ENCODE measurements around the gene IRF8.
"Not testable (repeated sequence)": the region's sequence is repeated elsewhere in the genome, so short reads cannot be mapped to it uniquely, and the experiment has no call there.

The IRF8 gene

DNA sequence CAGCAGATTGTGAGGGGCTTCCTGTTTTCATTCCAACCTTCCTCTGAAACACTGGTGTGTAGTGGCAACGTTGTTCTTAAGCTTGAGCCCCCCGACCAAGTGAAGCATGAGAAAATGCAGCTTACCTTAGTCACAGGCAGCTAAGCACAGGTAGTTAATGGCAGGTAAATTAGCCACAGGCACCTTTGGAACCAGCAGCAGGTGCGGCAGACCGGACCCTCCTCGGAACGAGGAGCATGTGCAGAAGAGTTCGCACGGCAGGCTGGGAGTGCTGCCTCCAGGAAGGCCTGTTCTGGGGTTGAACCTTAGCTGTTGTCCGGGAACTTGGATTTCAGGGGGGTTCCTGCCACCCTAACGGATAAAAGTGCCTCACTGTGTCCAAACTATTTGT is 7.2 kb upstream of the IRF8 start:
- no peak for DNase-seq (ENCODE audit: low read depth, low spot score)

DNA sequence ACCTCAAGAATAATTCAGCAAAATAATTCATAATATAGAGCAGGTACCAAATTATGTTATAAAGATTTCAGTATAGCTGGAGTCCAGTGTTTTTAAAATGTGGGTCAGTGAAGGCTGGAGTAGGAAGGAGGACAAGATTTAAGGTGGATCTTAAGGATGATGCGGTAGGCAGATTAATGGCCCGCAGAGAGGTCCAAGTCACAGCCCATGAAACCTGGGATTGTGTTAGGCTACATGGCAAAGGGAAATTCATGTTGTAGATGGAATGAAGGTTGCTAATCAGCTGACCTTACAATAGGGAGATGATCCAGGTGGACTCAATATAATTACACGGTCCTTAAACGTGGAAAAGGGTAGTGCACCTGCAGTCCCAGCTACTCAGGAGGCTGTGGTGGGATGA is 6.2 kb upstream of the IRF8 start:
- DNase-seq (ENCODE audit: low read depth, low spot score), result no peak

DNA sequence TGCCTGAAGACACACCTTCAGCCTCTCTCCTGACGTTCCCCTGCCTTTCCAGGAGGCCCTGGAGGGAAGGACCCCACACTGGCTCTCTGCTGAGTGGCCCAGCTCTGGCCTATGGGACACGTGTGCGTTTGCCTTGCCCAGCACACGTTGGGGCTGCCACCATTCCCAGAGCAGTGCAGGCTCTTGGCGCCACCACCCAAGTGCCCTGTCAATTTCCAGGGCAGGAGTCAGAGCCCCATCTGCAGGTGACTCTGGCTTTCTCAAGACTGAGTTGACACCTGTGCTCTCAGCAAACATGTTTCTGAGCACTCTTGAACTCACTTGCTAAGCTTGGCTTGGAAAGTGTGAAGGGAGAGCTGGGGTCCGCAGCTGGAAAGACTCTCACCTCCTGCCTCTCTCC is 4.7 kb upstream of the IRF8 start:
- no peak for DNase-seq (ENCODE audit: low read depth, low spot score)

DNA sequence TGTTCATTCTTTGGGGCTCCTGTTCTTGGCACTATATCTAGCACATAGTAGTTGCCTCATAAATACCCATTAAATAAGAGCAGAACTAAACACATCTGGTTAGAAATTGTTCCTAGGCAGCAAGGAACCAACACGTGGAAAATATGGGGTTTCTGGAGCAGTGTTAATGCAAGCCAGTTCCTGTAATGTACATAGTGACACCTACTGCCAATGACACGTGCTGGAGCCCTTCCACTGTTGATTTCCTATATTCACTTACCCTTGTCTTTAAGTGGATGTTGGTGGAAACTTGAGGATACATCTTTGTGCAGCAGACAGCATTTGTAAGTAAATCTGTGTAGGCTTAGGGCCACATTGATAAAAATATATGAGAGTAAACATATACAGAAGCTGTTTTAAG is 1.6 kb upstream of the IRF8 start:
- DNase-seq (ENCODE audit: low read depth, low spot score), result no peak

DNA sequence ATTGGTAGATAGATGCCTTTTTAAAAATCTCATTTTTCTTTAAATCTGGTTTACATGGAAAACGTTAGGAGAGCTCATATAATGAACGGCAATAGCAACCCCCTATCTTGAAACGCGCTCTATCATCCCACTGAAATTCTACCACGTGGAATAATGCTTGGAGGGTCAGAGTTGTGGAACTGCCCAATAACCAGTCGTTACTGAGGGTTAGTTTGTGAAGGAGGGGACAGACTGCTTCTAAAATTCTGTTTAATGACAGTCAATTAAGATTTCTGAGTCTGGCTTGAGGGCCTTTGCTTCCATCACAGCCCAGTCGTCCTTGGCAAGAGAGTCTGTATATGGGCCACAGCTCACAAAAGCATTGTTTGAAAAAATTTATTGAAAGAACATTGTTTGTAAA is 482 bp downstream of the IRF8 start:
- no peak for DNase-seq (ENCODE audit: low read depth, low spot score)

DNA sequence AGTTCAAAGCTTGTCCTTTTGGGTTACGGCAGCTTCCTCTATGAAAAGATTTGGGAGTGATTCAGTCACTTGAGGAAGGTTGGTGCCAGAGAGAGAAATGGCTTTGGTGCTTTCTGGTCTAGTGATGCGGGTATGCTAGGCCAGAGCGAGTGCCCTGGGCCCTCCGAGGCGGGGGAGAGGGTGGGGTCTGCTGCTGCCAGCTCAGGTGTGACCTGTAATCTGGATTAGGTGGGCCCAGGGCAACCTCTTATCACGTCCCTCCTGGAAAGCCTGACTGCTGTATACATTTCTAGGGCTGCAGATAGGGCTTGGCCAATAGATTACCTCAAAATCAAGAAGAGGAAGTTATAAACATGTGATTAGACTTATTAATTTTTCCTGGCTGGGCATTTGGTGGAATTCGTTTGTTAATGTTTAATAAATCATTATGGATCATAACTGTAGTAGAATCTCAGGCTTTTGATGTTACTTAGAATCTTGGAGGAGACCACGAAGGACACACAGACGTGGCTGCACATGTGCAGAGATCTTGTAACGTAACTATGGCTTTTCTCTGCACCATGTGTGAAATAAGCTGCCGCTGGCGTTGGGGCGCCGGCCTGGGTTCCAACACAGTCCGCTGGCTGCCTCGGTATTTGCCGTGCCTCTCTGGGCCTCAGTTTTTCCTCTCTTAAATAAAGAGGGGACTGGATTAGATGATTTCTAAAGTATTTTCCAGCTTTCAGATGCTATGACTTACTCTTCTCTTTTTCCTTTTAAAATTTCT is 1.2 kb downstream of the IRF8 start:
- no peak for DNase-seq (ENCODE audit: low read depth, low spot score)

DNA sequence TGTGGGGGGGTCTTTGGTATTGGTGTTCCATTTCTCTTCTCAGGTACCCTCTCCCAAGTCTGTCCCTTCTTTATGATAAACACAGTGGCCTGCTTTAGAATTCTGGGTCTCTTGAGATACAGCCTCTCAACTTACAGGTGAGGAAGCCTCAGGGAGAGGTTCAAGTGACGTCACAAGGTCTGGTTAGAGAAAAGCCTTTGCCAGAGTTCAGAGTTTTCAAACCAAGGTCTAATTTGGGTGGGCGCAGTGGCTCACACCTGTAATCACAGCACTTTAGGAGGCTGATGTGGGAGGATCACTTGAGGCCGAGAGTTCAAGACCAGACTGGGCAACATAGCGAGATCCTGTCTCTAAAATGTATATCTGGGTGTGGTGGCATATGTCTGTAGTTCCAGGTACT is 2.1 kb downstream of the IRF8 start:
- no peak for DNase-seq (ENCODE audit: low read depth, low spot score)

DNA sequence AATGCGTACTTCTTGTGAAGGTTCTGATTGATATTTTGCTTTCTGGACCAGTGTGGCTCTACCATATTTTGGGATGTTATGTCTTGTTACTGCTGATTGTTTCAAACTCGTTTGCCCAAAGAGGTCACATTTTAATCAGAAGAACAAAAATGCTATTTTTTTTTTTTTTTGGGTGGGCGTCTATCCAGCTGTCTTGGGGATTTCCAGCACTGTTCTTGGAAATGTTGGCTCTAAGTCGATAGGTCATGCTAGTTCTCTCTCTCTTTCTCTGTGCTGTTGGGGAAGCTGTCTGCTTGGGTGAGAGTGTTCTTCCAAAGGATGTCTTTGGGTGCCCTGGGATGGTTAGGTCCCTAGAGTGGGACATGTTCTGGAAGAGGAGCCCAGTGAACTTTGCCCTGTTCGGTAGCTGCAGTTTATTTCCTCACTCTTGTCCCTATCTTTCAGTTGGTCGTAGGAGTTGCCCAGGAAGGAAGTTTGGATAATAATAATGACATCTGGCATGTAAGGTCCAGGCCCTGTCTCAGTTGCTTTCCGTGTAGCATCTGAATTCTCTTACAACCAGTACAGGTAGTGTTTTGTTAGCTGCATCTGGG is 2.9 kb downstream of the IRF8 start:
- DNase-seq (ENCODE audit: low read depth, low spot score), result no peak

DNA sequence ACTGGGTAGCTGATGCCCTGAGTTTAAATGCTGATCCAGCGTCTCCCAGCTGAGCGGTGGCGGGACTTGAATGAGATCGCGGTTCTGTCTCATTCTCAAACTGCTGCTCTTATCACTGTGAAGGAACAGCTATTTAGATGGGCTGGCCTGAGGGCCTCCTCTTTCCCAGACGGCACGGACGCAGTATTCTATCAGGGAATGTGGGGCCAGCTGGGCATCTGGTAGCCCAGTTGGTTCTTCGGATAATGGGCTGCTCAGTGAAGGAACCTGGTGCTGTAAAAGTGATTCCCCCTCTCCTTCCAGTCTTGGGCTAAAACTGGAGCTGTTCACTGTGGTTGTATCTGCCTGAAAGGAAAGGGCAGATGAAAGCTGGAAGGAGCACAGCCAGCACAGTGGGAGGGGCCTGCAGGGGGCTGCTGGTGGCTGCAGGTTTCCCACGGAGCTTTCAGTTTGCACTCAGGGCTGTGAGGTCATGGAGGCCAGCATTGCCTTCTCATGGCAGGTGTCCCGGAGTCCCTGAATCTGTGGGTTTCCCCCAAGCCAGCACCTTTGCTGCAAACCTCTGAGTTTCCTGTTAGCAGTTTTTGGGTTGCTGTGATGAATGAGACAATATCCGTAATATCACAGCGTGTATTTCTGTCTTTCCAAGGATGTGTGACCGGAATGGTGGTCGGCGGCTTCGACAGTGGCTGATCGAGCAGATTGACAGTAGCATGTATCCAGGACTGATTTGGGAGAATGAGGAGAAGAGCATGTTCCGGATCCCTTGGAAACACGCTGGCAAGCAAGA is 3.6 kb downstream of the IRF8 start:
- peak; percentile 41 for DNase-seq (ENCODE audit: low read depth, low spot score)

DNA sequence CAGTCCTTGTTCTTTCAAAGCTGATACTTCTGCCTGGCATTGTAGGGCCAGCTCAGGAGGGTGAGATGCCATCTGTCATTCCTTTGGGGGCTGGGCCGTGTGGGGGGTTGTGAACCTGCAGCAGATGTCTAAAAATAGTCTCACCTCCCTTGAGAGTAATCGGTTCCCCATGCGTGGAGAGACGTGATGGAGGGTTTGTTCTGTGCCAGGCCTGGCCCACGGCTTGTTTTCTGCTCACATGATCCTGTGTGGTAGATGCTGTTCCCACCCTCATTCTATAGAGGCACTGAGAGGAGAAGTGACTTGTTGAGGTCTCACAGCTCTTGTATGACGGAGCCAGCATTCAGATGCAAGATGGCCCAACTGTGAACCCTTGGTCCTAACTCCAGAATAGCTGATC is 4.6 kb downstream of the IRF8 start:
- DNase-seq (ENCODE audit: low read depth, low spot score), result no peak

DNA sequence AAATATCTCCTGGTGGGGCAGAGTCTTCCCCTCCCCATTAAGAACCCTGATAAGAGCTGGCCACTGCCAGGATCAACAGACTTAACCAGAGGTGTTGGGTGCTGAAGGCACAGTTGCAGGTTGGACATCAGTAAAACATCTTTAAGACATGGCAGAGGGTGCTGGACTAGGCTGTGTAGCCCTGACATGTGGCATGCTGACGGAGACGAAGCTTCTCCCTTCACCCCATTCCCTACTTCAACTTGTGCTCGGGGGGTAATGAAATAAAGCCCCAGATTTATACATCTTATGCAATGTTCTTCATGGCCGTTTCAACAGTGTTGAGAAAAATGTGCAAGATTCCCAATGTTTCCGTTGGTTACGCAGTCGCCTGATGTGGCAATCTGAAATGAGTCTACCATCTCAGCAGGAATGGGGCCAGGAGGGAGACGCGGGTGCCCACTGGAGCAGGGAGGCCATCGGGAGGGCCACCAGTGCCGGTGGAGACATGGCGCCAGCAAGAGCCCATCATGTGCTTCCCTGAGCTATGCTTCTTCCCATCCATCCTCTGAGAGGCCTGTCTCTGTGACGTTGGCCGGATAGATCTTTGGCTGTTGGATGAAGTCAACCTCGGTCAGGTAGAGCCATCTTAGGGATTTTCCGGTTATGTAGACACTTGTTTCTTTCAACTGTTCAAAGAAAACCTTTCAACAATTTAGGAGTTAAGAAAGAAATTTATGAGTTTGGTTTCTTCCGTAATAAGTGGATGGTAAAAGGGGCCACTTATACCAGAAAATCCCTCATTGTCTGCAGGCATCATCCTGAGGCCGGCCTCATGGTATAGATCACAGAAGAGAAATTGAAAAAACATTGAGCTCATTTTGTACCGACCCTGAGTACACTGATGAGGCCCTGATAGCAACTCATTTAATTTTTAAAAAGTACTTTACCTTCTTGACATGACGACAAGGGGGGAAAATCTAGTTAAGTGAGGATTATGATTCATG is 6.4 kb downstream of the IRF8 start:
- DNase-seq (ENCODE audit: low read depth, low spot score), result no peak

DNA sequence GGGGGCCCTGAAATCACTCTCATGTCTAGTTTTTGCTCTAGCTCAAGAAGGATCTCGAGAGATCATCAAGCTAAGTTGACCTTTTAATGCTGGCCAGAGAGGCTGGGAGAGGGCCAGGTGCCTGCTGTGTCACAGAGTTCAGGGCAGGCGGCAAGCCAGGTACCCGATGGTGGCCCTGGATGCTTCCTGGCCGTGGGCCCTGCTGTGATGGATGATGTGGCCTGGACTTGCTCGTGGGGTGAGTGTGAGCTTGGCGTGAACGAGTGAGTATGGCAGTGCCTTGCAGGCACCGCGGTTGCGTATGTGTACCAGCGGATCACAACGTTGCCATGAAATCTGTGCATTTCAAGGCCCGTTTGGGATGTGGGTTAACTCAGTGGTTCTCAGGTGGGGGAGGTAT is 7.4 kb downstream of the IRF8 start:
- DNase-seq (ENCODE audit: low read depth, low spot score), result no peak

DNA sequence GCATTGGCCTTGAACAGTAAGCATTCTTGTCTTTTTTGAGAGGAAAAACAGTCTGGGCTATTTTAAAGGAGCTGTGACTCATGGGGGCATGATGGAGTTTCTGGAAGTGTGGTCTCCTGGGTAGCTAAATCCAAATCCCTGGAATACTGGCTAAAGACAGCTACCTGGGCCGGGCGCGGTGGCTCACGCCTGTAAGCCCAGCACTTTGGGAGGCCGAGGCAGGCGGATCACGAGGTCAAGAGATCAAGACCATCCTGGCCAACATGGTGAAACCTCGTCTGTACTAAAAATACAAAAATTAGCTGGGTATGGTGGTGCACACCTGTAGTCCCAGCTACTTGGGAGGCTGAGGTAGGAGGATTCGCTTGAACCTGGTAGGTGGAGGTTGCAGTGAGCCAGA is 8.3 kb downstream of the IRF8 start:
- DNase-seq (ENCODE audit: low read depth, low spot score), result not testable (repeated sequence)

DNA sequence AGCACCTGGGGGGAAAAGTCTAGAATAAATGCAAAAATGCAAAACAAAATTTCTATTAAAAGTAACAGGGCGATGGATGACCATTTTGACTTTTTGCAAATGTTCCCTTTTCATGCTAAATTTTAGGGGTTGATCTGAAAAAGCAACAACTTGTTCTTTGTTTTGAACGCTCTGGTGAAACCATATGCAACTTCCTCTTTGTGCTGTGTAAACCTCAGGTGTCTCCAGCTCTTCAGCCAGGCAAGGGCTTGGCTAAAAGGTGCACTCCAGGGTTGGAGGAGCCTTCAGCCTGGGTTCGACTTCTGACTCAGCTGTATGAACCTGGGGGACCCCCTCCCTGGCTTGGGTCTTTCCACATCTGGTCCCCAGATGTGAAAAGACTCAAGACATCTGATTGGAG is 9.5 kb downstream of the IRF8 start:
- DNase-seq (ENCODE audit: low read depth, low spot score), result no peak

DNA sequence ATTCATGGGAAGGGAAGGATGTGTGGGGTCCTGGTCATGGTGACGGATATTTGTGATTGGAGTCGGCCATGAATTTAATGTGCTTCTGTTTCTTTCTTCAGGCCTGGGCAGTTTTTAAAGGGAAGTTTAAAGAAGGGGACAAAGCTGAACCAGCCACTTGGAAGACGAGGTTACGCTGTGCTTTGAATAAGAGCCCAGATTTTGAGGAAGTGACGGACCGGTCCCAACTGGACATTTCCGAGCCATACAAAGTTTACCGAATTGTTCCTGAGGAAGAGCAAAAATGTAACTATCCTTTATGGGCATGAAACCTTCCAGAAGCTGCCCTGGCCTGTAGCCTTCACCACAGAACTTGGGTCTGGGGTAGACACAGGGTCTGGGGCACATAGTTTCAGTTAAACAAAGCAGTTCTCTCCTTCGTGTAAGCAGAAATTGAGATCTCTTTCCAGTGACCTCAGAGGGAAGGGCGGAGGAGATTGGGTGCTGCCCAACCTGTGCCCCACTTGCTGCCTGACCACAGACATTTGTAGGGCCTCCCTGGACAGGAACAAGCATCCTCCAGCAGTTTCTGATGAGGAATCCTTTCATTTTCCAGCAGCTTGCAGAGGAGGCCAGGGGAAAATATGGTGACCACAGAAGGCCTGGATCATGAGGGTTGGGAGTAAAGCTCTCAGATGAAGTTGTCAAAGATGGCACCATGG is 10.1 kb downstream of the IRF8 start:
- no peak for DNase-seq (ENCODE audit: low read depth, low spot score)

DNA sequence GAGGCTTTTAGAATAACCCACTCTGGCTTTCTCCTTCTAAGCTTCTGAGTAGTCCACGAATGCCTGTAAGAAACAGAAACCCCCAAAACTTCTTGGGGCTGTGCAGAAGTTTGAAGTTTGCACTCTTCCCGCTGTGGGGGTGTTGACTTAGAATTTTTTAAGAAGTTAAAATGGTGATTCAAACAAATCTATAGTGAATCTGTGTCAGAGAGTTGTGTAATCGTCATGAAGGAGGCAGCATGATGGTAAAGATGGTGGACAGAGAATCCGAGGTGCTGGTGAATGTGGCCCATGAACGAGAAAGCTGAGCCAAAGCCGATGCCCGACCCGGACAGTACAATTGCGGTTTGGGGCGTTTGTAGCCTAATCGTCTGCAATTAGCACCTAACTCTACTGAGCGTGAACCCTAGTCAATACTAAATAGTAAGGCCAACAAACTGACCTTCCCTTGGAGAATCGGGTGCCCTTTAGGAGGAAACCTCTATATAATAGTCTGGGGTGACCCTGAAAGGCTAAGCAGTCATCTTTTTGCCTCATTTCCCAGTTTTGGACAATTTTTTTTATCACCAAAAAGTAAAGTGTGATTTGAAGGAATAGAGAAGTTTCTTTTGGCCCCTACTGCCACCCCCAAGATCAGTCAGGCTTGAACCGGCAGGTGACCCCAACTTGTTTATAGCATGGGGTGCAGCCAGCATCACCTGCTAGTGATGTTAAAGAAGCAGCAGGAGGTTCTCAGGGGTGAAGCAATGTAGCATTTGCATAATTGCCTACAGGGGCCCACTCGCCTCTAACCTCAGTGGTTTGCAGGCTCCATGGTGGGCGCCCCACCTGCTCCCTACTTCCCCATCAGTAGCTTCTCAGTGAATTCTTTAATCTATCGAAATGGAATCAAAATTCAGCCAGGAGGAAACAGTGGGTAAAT is 11.2 kb downstream of the IRF8 start:
- DNase-seq (ENCODE audit: low read depth, low spot score), result no peak

DNA sequence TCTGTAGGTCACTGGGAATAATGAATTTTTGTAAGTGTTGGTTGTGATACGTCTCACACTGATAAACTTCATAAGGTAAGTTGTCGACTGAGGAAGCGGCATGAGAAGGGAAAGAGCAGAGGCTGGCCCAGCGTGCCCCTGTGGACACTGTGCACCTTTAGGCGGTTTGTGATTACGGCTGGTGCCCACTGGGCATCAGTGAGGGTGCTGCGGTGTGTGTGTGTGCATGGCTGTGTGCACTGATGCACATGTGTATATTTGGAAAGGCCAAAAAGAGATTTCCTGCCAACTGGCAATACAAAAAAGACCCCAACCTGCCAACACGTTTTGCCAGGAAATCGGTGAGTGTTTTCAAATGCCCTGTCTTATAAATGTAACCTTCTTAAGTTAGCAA is 11.9 kb downstream of the IRF8 start:
- no peak for DNase-seq (ENCODE audit: low read depth, low spot score)

DNA sequence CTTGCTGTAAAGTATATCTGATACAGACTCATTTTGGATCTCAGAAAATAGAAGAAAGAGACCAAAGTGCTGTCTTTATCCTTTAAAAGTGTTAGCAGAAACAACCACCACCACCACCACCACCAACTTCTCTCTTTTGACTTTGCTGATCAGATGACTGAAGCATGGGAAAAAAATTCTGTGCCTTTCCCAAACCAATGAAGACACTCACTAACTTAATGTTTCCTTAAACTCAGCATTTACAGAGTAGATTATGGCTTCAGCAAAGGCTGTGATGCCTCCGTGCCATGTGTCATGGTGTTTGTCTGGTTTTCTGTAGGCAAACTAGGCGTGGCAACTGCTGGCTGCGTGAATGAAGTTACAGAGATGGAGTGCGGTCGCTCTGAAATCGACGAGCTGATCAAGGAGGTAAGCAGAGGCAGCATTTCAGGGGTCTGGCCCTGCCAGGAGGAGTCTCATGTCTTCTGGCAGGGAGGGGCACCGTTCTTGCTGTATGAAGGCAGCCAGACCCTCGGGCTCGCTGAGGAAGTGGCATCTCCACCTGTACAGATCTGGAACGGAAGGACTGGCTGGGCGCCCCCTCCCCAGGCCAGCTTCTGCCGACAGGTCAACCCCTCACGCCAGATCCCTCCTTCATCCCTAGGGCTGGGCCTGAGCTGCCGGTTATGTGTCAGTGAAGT is 12.4 kb downstream of the IRF8 start:
- DNase-seq (ENCODE audit: low read depth, low spot score), result no peak

DNA sequence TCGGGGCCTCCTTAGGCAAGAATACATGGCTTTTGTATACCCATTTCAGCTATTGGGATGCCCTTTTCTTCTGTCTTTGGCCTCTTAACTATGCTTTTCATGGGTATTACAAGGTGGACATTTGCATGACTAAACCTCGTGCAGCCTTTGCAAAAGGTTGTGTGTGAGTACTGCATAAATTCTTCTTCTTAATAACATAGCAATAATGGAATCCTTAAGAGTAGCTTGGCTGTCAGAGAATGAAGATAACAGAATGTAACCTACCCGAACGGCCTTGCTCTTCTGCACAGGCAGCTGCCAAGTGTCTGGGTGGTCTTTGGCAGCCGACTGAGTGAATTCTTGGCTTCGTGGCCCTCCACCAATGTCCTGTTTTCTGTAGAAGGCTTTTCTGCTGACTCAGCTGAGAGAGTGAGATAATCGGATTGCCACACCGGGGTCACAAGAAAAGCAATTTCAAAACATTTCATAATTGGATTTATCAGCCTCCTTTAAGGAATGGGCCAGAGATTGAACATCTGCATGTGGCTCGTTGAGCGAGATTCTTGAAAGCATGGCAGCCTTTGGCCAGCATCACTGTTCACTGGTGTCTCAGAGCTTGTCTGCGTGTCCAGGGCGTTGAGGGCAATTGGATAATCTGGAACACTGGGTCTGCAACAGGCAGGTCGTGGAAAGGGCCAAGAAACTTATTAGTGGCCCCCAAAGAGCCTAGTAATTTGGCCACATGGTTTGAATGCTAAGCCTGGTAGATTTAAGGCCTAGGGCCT is 13.4 kb downstream of the IRF8 start:
- no peak for DNase-seq (ENCODE audit: low read depth, low spot score)
